HG02610 (cell line): ENCODE data around the gene SMPD3.

Source experiments
- ATAC-seq: cut with Tn5 transposase; IDR thresholded peaks from one replicate; pipeline ENCODE4 v1.9.1; 2021; ENCODE audit warnings: mild to moderate bottlenecking, moderate library complexity; ENCODE audit not compliant: unreplicated experiment

The SMPD3 gene

GRCh38 chr16:68359398-68360191 lies 88.7 kb downstream of the SMPD3 start:
- ATAC-seq = no peak

GRCh38 chr16:68358951-68359350 lies 89.4 kb downstream of the SMPD3 start:
- ATAC-seq = no peak

- no peak for ATAC-seq
These were observed 90.4 kb downstream of the SMPD3 start for GRCh38 chr16:68357923-68358322.

GRCh38 chr16:68357521-68357922 lies 90.8 kb downstream of the SMPD3 start:
- ATAC-seq = no peak

- no peak for ATAC-seq
These were observed 91.4 kb downstream of the SMPD3 start for GRCh38 chr16:68356919-68357286.

- ATAC-seq = peak; percentile 75
These were observed 91.9 kb downstream of the SMPD3 start for GRCh38 chr16:68356249-68356918.

- ATAC-seq = peak; percentile 15
These were observed 92.7 kb downstream of the SMPD3 start for GRCh38 chr16:68355447-68356248.

- ATAC-seq = no peak
These were observed 93.5 kb downstream of the SMPD3 start for GRCh38 chr16:68354816-68355215.

GRCh38 chr16:68353366-68353765 lies 94.9 kb downstream of the SMPD3 start:
- no peak for ATAC-seq

- ATAC-seq = no peak
These were observed 96.3 kb downstream of the SMPD3 start for GRCh38 chr16:68351991-68352431.

- ATAC-seq = no peak
These were observed 96.8 kb downstream of the SMPD3 start for GRCh38 chr16:68351463-68351862.

- no peak for ATAC-seq
These were observed 97.4 kb downstream of the SMPD3 start for GRCh38 chr16:68350813-68351350.

- no peak for ATAC-seq
These were observed 98.4 kb downstream of the SMPD3 start for GRCh38 chr16:68349838-68350410.

- no peak for ATAC-seq
These were observed 99.5 kb downstream of the SMPD3 start for GRCh38 chr16:68348639-68349445.

GRCh38 chr16:68347605-68348004 lies 100.7 kb downstream of the SMPD3 start:
- ATAC-seq = no peak

- no peak for ATAC-seq
These were observed 101.3 kb downstream of the SMPD3 start for GRCh38 chr16:68346892-68347480.

GRCh38 chr16:68345958-68346635 lies 102.2 kb downstream of the SMPD3 start:
- ATAC-seq = no peak

GRCh38 chr16:68345351-68345810 lies 102.9 kb downstream of the SMPD3 start:
- ATAC-seq = no peak

GRCh38 chr16:68344252-68344651 lies 104.1 kb downstream of the SMPD3 start:
- ATAC-seq = no peak
